Esophagus squamous epithelium (tissue), 4 donors: ENCODE data around the gene TMEM167A.

ENCODE experiments used
- CTCF ChIP-seq, 6 experiments: fragments of 450-650 bp in 4 of 6; fragments of 200-600 bp in 2 of 6; sonication (generic) in 2 of 6; IDR thresholded peaks; one replicate each; pipeline ENCODE4 v1.5.1; 2016 to 2019; ENCODE audit warnings: antibody characterized with exemption in 6 of 6, mild to moderate bottlenecking in 4 of 6, moderate library complexity in 4 of 6
- POLR2A ChIP-seq, 4 donors: fragments of 450-650 bp; IDR thresholded peaks; one replicate each; pipeline ENCODE4 v1.6.1; 2017; ENCODE audit warnings: antibody characterized with exemption in 4 of 4, mild to moderate bottlenecking in 4 of 4, moderate library complexity in 3 of 4

DNA sequence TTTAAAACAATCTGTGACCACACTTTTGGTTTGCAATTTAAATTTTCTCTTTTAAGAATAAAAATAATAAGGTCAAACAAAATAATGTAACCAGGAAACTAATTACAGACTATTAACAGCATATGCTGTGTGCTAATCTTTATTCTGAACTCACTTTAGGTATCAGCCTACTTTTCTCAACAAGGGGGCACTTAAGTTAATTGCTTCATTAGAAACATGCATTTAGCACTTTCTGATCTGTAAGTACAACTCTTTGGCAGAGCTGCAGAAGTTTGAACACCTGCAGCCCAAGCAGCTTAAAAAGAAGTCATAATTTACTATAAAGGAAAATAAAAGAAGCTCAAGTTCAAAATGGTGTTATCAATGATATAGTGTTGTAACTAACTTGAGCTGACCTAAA, 21.8 kb upstream of the TMEM167A start:
- TF ChIP-seq CTCF (IDR thresholded peaks at IDR 0.05) (no peak), POLR2A (IDR thresholded peaks at IDR 0.05) (no peak)
